GM12878 (cell line): ENCODE results near the gene PLET1. TPM values are rescaled to one million over a fixed set of nuclear protein-coding genes. Genes with fewer than 3 reads are reported as not detected.

Experiments
- ATAC-seq: fragments of 200-7000 bp; cut with Tn5 transposase; 3 replicates; pipeline ENCODE4 v1.9.1; 2020; ENCODE audit warnings: mild to moderate bottlenecking, moderate library complexity
- BruUV-seq: library from RNA; stranded (reverse); fragments of 400-500 nt; replicated peaks from 2 replicates; lab custom pipeline; 2021; lab: Mats Ljungman, UMichigan
- CTCF ChIA-PET: fragments of 300-600 bp; sonication (Branson Sonifier 250); formaldehyde crosslinking; extraction: SDS; loops from one replicate; lab custom pipeline; 2021; ENCODE audit warnings: inconsistent platforms; lab: Yijun Ruan, JAX
- POLR2A ChIA-PET: fragments of 350-600 bp; formaldehyde crosslinking; extraction: SDS; loops from one replicate; lab custom pipeline; 2021; ENCODE audit warnings: inconsistent platforms; lab: Charles Lee
- RAD21 ChIA-PET: fragments of 300-600 bp; sonication (Branson Sonifier 250); formaldehyde crosslinking; loops from one replicate; lab custom pipeline; 2023; ENCODE audit warnings: antibody characterized with exemption; ENCODE audit not compliant: unreplicated experiment; lab: Charles Lee
- SMC1A ChIA-PET: fragments of 300-600 bp; sonication (Branson Sonifier 250); formaldehyde crosslinking; loops from one replicate; lab custom pipeline; 2023; ENCODE audit not compliant: unreplicated experiment, uncharacterized antibody; lab: Charles Lee
- DNase-seq: peaks from one replicate; pipeline ENCODE4 v3.0.0-alpha.2; 2011; ENCODE audit warnings: low read depth, low spot score
- FAIRE-seq: peaks from 3 replicates; lab custom pipeline; 2011; peaks lifted over from hg19 to GRCh38; lab: Jason Lieb, UNC
- H2AFZ ChIP-seq: 2 replicates; pipeline ENCODE4 v1.6.0; 2011; ENCODE audit warnings: low read depth, low read length, control low read depth; ENCODE audit not compliant: control insufficient read depth
- H3K27ac ChIP-seq: 2 replicates; pipeline ENCODE4 v1.5.1; 2011; ENCODE audit warnings: control low read depth; ENCODE audit not compliant: control insufficient read depth, insufficient read depth
- H3K27me3 ChIP-seq, 2 experiments: replicated peaks in 1 of 2; 2 replicates each; pipeline versions ENCODE4 v1.6.0 to v1.6.1; 2011; ENCODE audit warnings: low read length in 1 of 2; ENCODE audit not compliant: control insufficient read depth in 2 of 2, insufficient read depth in 2 of 2
- H3K36me3 ChIP-seq, 2 experiments: 2 replicates each; pipeline ENCODE4 v1.5.1; 2011; ENCODE audit warnings: low read length in 1 of 2; ENCODE audit not compliant: control insufficient read depth in 2 of 2, insufficient read depth in 2 of 2
- H3K4me1 ChIP-seq: 2 replicates; pipeline ENCODE4 v1.6.1; 2011; ENCODE audit warnings: mild to moderate bottlenecking, low read length, moderate library complexity, mixed read lengths; ENCODE audit not compliant: control insufficient read depth, insufficient read depth
- H3K4me2 ChIP-seq: 2 replicates; pipeline ENCODE4 v1.6.0; 2011; ENCODE audit warnings: control low read depth; ENCODE audit not compliant: control insufficient read depth, insufficient read depth
- H3K4me3 ChIP-seq: fragments of 200-600 bp; sonication (generic); 2 replicates; pipeline ENCODE4 v1.5.1; 2016
- H3K79me2 ChIP-seq: 2 replicates; pipeline ENCODE4 v1.6.0; 2011; ENCODE audit warnings: low read length; ENCODE audit not compliant: control insufficient read depth, insufficient read depth
- H3K9ac ChIP-seq: 2 replicates; pipeline ENCODE4 v1.8.0; 2011; ENCODE audit warnings: low read length, control low read depth, mixed read lengths; ENCODE audit not compliant: control insufficient read depth, insufficient read depth
- H3K9me3 ChIP-seq: replicated peaks from 3 replicates; pipeline ENCODE4 v1.5.1; 2011; ENCODE audit warnings: mild to moderate bottlenecking, low read length; ENCODE audit not compliant: control insufficient read depth, insufficient read depth
- H4K20me1 ChIP-seq: 2 replicates; pipeline ENCODE4 v1.6.0; 2011; ENCODE audit not compliant: control insufficient read depth, insufficient read depth
- GABPA ChIP-seq: IDR thresholded peaks from 2 replicates; pipeline ENCODE4 v1.6.1; 2014; ENCODE audit warnings: antibody characterized with exemption, low read depth, mild to moderate bottlenecking, inconsistent platforms
- MTA2 ChIP-seq: fragments of 450-650 bp; IDR thresholded peaks from 2 replicates; pipeline ENCODE4 v1.6.1; 2016; ENCODE audit warnings: low read depth, mild to moderate bottlenecking, moderate library complexity
- RFX5 ChIP-seq: IDR thresholded peaks from 2 replicates; pipeline ENCODE4 v1.6.1; 2011; ENCODE audit warnings: low read depth, low read length, improper control_type of control experiment
- RUNX3 ChIP-seq: IDR thresholded peaks from 2 replicates; pipeline ENCODE4 v1.6.1; 2012; ENCODE audit warnings: low read length, inconsistent platforms
- WRNIP1 ChIP-seq: IDR thresholded peaks from 2 replicates; pipeline ENCODE4 v1.6.1; 2011; ENCODE audit warnings: low read depth, low read length, improper control_type of control experiment, borderline replicate concordance
- ZNF384 ChIP-seq: IDR thresholded peaks from 2 replicates; pipeline ENCODE4 v1.6.1; 2012; ENCODE audit warnings: low read depth, mild to moderate bottlenecking, low read length, improper control_type of control experiment, borderline replicate concordance
- WGBS: methylation state at CpG from one replicate; pipeline ENCODE4 v1.1.6; 2016; ENCODE audit warnings: low lambda C conversion rate; ENCODE audit not compliant: insufficient replicate concordance, insufficient coverage; ENCODE audit errors: missing lambda C conversion rate; 5-methylcytosine and 5-hydroxymethylcytosine counted together
- in situ Hi-C: fragments of 300-500 bp; cut with MboI; formaldehyde crosslinking; loops from 9 replicates; pipeline ENCODE4 v1.14.3; 2018; ENCODE audit warnings: mixed read lengths
- intact Hi-C: fragments of 100-400 bp; cut with micrococcal nuclease; formaldehyde crosslinking; loops from one replicate; pipeline ENCODE4 v1.14.2; 2022; ENCODE audit not compliant: unreplicated experiment
- polyA plus RNA-seq, 11 experiments: library from polyadenylated mRNA; depleted of rRNA in 4 of 11; unstranded in 6 of 11; stranded (reverse) in 5 of 11; fragments of >200 nt; fragmentation: Nextera tagmentation in 4 of 11; fragmentation: Illumina TruSeq in 1 of 11; extraction: Ambion mirVana in 4 of 11; extraction: Trizol in 1 of 11; gene quantifications; 1 replicate in 1 of 11; 2 replicates in 10 of 11; pipeline versions ENCODE4 v1.2.1 to v1.2.3, GENCODE V29; 2011 to 2016; ENCODE audit warnings: inconsistent platforms in 2 of 11, missing spikeins in 2 of 11, low read depth in 1 of 11
- total RNA-seq, 4 experiments: library from RNA; depleted of rRNA in 3 of 4; stranded (reverse); fragments of >200 nt in 3 of 4; fragmentation: Illumina TruSeq in 1 of 4; extraction: Trizol in 1 of 4; gene quantifications; 2 replicates each; pipeline versions ENCODE4 v1.2.1 to v1.2.3, GENCODE V29; 2013 to 2021

The PLET1 gene
- total and polyA plus RNA-seq, 10 of the 15 experiments (the other 5 are each of a cell fraction or from before 2014, with no cell fraction given) = not detected

- Histone ChIP-seq H3K27me3 (no peaks in the 10 kb centered on the region), H3K4me3 (peak overlapping the region; percentile 98), H3K36me3 (no peaks in the 10 kb centered on the region; a peak in 3 of 4 replicates), H3K4me2 (peak overlapping the region; percentile 83), H3K27ac (peak overlapping the region; percentile 95), H3K79me2 (peaks cover 21% of the 10 kb centered on the region), H3K9ac (peak overlapping the region; percentile 97), H3K4me1 (peaks cover 7% of the 10 kb centered on the region), H3K9me3 (no peaks in the 10 kb centered on the region)
- ATAC-seq (peak; percentile 73), FAIRE-seq (no peak), DNase-seq (no peak)
- SMC1A ChIA-PET = interaction anchor here (1.1 to 13.1 kb wide), 5 partner anchors 10 to 355 kb away, joined by 3 to 161 read pairs (median 3); no protein-coding TSS in a partner anchor
- in situ Hi-C loops = loop anchor here (5.0 to 10.0 kb wide), 2 partner anchors 355 to 1058 kb away; no protein-coding TSS in a partner anchor
- whole genome bisulfite sequencing = 33% methylated on average over 16 of the region's 16 CpGs
- BruUV-seq = no TSS peak
- CTCF ChIA-PET = interaction anchor here (1.7 to 16.3 kb wide), 2 partner anchors 56 to 114 kb away, joined by 7 to 314 read pairs; no protein-coding TSS in a partner anchor
- POLR2A ChIA-PET = interaction anchor here (1.1 kb wide), 1 partner anchor 140 kb away, joined by 3 read pairs; the partner anchor contains the start of genes SDHD and TIMM8B
- RAD21 ChIA-PET = no interaction called here
- no peak for TF ChIP-seq WRNIP1
- TF ChIP-seq RFX5 = no peak
- no peak for TF ChIP-seq GABPA
- 0 out of 2 replicates have a peak, but pooled peaks have one; percentile 38 for TF ChIP-seq RUNX3
- no peak for TF ChIP-seq MTA2
- TF ChIP-seq ZNF384 = 0 out of 2 replicates have a peak, but pooled peaks have one; percentile 22
- TF ChIP-seq, all 136 proteins: peak for 2
- Histone ChIP-seq H2AFZ (peak overlapping the region; percentile 83), H4K20me1 (no peaks in the 10 kb centered on the region)
- intact Hi-C loops = loop anchor here (10.0 kb wide), 2 partner anchors 352 to 568 kb away; partner anchors contain the start of genes ALG9, CFAP68 and FDXACB1
Measured at GRCh38 chr11:112226831-112227401, 33.7 kb downstream of the PLET1 start.
